C4-2B (cell line): ENCODE data around the gene TPM4.

ENCODE experiments used
- CTCF ChIP-seq: fragments of 450-650 bp; conservative IDR thresholded peaks from 2 replicates; pipeline ENCODE4 v1.5.1; 2017; ENCODE audit warnings: mild to moderate bottlenecking
- ZFX ChIP-seq: fragments of 450-650 bp; IDR thresholded peaks from 2 replicates; pipeline ENCODE4 v1.6.1; 2017

- TF ChIP-seq ZFX (no peak), CTCF (no peak)
Measured at GRCh38 chr19:16075430-16076153, 703 bp upstream of the TPM4 start.
